NCI-H128 (cell line): ENCODE measurements around the gene PDE3B.
"Not testable (repeated sequence)": the region's sequence is repeated elsewhere in the genome, so short reads cannot be mapped to it uniquely, and the experiment has no call there.

ENCODE experiments used
- DNase-seq: peaks from one replicate; lab custom pipeline; 2025; ENCODE audit not compliant: unreplicated experiment; lab: John Stamatoyannopoulos, UW

PDE3B gene

DNA sequence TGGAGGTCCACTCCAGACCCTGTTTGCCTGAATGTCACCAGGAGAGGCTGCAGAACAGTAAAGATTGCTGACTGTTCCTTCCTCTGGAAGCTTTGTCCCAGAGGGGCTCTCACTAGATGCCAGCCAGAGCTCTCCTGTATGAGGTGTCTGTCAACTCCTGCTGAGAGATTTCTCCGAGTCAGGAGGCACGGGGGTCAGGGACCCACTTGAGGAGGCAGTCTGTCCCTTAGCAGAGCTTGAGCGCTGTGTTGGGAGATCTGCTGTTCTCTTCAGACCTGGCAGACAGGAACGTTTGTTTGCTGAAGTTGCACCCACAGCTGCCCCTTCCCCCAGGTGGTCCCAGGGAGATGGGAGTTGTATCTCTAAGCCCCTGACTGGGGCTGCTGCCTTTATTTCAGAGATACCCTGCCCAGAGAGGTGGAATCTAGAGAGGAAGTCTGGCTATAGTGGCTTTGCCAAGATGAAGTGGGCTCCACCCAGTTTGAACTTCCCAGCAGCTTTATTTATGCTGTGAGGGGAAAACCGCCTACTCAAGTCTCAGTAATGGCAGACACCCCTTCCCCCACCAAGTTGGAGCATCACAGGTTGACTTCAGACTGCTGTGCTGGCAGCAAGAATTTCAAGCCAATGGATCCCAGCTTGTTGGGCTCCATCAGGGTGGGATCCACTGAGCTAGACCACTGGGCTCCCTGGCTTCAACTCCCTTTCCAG, 99.4 kb downstream of the PDE3B start:
- DNase-seq: no peak

GRCh38 chr11:14743667-14744066, 100.1 kb downstream of the PDE3B start:
- DNase-seq: not testable (repeated sequence)

DNA sequence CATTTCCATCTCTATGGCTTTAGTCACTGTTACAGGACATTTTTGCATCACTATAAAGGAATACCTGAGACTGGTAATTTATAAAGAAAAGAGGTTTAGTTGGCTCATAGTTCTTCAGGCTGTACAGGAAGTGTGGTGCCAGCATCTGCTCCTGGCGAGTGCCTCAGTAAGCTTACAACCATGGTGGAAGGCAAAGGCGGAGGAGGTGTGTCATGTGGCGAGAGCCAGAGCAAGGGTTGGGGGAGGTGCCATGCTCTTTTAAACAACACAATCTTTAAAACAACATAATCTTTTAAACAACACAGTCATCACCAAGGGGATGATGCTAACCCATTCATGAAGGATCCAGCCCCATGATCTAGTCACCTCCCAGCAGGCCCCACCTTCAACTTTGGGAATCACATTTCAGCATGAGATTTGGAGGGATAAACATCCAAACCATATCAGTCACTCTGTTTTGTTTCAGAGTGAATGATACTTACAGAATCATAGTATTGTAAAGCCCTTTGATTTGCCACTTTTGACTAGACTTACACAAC, 103.3 kb downstream of the PDE3B start:
- DNase-seq: no peak

DNA sequence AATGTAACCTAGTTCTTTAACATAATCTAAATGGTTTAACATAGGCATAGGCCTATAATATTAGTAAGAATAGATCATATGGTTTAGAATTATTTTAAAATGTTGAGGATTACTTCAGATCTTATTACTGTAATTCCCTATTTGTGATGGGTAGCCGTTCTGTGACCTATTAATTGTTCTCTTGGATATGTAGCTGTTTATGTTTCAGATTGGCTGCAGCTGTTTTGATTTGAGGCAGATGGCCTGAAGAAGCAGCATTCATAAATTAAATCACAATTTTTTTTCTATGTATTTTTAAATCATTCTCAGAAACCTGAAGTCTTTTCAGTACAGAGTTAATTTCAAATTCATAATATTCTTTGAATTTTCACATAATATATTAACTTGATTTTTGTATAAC, 104.5 kb downstream of the PDE3B start:
- no peak for DNase-seq

GRCh38 chr11:14750911-14751310, 107.3 kb downstream of the PDE3B start:
- no peak for DNase-seq

GRCh38 chr11:14751975-14752407, 108.4 kb downstream of the PDE3B start:
- DNase-seq: no peak

DNA sequence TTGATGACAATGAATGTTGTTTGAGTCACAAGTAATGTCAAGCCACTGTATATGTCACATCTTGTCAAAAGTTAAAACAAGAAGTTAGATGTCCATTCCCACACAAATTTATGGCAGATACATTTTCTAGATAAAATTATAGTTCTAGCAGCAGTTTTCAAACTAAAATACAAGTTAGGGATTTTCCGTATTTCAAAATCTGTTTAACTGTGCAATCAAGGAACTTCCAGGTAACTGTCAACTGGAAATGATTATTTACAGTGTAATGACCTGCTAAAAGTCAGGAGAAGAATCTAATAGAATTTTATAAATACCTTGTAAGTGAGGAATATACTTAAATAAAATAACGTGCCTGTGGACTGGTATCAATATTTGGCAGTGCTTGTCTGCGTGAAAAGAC, 111.5 kb downstream of the PDE3B start:
- DNase-seq: no peak

DNA sequence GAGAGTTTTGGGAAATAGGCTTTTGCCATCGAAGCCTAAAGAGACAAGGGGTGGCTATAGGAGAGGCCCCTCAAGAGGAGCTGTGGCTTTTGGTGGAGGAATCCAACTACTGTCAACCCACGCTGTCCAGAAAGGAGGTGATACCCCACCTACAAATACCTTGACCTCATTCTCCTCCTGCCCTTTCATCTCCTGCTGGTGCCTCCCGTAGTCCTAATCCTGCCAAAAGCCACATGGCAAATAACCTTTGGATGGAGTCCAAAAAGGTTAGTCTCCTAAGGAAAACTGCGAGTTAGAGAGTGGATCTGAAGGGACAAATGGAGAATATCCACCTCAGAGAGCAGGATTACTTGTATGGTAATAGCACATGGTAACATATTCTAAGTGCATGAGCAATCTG, 112.7 kb downstream of the PDE3B start:
- no peak for DNase-seq

GRCh38 chr11:14759300-14760012, 115.9 kb downstream of the PDE3B start:
- DNase-seq: not testable (repeated sequence)

GRCh38 chr11:14764179-14764578, 120.6 kb downstream of the PDE3B start:
- DNase-seq: no peak

DNA sequence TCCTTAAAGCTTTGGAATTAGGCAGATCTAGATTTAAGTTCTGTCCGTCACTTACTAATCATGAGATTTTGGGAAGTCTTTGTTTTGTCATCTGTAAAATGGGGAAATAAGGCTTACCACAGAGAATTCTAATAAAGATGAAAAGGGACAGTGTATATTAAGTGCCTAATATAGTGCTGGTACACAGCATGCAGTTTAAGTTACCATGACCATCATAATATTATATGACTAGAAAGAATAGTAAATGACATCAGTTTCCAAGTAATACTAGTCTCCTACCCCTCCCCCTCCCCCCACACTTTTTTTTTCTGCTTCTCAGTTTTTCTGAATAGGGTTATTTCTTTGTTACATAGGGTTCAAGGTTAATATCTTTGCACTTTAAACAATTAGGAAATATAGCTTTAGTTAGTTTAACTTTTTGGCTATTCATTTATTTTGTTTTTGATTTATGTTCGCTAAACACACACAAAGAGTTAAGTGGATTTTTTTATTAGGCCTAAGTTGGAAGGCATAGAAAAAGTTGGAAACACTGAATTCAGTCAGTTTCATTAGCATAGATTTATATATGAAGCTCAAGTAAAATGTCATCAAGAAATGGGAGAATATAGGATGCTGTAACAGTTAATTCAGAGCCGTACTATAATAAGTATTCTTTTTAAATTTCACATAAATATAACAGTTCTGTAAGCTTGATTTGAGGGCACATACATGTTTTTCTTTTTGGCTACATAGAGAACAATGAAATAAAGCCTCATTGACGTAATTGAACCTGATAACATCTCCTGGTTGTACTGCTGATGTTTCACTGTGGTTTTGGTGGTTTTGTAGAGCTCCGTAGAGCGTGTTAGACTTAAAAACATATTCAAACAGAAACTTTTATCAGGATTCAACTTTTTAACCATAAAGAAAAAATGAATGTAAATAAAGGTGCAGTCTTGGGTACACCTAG, 121.2 kb downstream of the PDE3B start:
- no peak for DNase-seq

GRCh38 chr11:14766585-14766984, 123.0 kb downstream of the PDE3B start:
- no peak for DNase-seq

DNA sequence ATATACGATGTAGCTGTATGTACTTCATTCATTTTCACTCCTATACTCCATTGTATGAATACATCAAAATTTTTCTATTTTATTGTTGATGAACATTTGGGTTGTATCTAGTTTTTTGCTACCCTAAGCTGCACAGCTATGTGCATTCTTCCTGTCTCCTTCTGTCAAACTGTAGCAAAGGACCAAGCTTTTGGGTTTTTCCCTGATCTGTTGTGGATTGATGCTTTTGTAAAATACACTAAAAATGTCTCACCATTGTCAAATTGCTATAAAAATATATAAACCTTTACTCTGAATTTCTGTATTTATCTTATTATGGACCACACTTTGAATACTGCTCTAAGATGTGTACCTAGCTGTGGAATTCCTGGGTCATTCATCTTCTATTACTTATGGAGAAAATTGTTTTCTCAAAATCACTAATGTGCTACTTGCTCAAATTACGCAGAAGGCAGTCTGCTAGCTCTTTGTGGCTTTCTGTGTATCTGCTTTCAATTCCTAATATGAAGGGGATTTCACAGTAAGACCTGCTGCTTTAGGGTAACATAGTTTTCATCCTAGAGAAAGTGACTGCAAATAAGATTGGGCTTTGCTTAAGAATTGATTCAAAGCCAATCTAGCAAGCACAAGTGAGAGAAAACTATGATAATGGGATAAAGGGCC, 125.1 kb downstream of the PDE3B start:
- DNase-seq: no peak

DNA sequence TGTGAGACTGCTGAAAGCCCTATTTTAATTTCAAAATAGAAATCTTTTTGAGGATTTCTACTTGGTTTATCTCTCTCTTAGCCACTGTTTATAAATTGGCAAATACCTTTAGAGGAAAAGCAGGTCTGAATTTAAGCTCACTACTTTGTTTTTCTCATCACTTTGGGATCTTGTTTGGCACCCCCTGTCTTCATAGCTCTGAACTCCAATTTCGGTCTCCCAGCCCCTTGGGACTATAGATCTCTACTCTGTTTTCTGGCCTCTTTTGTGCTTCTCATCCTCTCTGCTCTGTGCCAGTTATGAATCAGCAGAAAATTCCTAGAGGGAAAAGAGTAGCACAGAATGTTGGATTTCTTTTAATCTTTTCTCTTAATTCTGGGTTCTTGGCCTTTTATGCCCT, 130.2 kb downstream of the PDE3B start:
- DNase-seq: no peak

GRCh38 chr11:14774721-14775120, 131.1 kb downstream of the PDE3B start:
- no peak for DNase-seq

GRCh38 chr11:14775897-14776296, 132.3 kb downstream of the PDE3B start:
- DNase-seq: no peak

DNA sequence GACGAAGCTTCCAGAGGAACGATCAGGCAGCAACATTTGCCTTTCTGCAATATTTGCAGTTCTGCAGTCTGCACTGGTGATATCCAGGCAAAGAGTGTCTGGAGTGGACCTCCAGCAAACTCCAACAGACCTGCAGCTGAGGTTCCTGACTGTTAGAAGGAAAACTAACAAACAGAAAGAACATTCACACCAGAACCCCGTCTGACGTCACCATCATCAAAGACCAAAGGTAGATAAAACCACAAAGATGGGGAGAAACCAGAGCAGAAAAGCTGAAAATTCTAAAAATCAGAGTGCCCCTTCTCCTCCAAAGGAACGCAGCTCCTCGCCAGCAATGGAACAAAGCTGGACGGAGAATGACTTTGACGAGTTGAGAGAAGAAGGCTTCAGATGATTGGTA, 134.9 kb downstream of the PDE3B start:
- DNase-seq: not testable (repeated sequence)

DNA sequence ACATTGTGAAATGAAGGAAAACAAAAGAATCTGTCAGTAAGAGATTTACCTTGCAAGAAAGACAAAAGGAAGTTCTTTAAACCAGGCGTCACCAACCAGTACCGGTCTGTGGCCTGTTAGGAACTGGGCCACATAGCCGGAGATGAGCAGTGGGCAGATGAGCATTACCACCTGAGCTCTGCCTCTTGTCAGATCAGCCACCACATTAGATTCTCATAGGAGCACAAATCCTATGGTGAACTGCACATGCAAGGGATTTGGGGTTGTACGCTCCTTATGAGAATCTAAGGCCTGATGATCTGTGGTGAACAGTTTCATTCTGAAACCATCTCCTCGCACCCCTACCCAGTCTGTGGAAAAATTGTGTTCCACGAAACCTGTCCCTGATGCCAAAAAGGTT, 140.2 kb downstream of the PDE3B start:
- no peak for DNase-seq

GRCh38 chr11:14784230-14784629, 140.6 kb downstream of the PDE3B start:
- DNase-seq: no peak

GRCh38 chr11:14789879-14790484, 146.4 kb downstream of the PDE3B start:
- DNase-seq: no peak
